ENCODE results near the gene TGM3.

Gene TGM3

DNA sequence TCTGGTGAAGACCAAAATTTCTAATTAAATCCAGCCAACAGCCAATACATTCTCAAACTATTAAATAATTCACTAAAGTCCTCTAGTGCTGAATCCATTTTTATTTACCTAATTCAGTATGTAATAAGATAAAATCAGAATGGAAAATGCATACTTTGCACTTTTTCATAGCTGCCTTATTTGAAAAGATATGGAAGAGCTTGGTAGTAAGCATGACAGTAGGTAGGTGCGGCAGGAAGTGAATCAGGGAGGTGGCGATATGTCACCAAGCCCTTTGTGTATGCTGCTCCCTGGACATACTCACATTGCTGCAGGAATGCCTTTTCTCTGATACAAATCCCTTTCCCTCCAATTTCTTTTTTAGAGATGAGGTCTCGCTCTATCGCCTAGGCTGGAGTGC, 10.2 kb upstream of the TGM3 start:
- no peak for DNase-seq

DNA sequence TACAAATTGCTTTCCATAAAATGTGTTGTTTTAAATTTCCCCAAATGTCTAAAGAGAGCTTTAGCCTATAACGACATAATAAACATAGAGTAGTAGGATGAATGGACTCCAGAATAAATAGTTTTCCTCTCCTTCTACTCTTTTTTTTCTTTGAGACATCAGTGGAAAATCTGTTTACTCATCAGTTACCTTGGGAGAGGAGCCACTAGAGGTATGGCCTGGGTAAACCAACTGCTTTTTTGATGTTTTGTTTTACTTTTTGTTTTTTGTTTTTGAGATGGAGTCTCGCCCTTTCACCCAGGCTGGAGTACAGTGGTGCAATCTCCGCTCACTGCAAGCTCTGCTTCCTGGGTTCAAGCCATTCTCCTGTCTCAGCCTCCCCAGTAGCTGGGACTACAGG, 8.3 kb upstream of the TGM3 start:
- DNase-seq: no peak

DNA sequence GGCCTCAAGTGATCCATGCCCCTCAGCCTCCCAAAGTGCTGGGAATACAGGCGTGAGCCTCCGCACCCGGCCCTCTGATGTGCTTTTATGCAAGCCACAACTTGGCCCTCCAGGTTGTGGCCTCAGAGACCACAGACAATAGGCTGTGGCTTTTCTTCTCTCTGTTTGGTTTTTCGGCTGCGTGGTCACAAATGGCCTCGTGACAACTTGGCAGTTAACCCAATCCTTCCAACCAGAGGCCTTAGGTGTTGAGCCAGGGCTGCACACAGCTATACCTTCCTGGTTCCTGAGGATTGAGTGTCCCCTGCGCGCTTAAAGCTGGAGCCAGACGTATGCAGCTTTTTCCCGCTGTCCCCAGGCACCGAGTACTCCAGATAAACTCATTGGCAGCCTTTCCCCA, 6.3 kb upstream of the TGM3 start:
- DNase-seq: no peak

DNA sequence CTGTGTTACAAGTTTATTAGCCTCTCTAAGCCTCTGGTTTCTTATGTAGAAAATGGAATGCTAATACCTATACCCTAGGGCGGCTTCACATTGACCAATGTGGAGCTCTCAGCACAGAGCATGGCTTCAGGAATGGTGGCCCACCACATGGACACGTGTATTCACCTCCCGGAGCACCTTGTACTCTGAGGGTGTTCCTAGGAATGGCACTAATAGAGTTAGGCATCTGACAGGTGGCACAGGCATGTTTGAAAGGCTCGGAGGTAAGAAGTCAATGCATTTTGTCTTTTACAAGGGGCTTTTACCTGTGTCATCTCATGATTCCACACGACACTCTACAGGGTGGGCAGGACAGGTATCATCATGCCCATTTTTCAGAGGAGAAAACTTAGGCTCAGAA, 5.3 kb upstream of the TGM3 start:
- no peak for DNase-seq

DNA sequence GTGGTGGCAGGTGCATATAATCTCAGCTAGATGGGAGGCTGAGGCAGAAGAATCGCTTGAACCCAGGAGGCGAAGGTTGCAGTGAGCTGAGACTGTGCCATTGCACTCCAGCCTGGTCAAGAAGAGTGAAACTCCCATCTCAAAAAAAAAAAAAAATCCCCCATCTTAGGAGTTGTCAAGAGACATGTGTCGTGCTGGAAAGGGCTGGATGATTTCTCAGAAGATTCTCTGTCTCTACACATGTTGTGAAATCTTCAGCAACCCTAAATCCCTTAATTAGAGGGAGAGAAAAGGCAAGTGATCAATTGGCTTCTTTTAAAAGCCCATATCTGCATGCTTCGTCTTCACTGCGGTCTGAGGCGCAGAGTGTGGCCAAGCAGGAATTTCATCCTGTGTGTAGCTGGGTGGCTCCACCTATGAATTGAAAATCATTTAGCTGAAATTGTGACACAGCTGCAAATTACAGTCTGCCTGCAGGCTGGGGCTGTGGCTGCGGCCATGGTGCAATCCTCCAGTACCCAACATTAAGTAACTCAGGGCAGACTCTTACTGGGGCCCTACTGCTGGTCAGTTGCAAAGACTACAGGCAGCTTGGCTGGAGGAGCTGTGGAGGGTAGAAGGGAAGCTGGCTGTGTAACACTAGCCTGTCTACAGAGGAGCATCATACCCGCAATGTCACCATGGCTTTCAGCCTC, 3.2 kb upstream of the TGM3 start:
- DNase-seq: no peak

DNA sequence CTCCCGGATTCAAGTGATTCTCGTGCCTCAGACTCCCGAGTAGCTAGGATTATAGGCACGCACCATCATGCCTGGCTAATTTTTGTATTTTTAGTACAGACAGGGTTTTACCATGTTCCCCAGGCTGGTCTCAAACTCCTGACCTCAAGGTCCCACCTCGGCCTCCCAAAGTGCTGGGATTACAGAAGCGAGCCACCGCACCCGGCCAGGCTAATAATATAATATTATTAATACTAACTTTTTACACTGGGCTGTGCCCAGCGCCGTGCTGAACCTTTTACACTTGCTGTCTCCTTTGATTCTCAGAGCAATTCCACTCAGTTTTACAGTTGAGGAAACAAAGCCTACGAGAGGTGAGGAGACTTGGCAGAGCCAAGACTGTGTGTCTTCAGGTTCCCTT, 2.3 kb upstream of the TGM3 start:
- DNase-seq: no peak

DNA sequence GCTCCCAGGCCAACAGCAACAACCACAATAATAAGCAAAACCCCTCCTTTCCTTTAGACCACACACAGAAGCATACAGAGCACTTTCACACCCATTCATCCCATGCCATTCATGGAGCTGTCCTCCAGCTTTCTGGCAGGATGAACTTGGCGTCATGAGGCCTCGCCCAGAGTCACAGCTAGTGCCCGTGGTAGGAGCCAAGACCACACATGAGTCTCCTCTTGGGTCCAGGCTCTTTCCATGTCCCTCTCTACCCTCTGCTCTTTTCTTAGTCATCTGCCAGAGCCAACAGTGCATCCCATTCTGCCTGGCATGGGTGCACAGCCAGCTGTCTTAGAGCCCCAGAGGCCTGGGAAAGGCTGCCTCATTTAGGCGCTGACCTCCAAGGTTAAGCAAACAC, 1.8 kb upstream of the TGM3 start:
- DNase-seq: no peak

- DNase-seq: no peak
These were observed 515 bp upstream of the TGM3 start for GRCh38 chr20:2295286-2295685.

GRCh38 chr20:2296524-2297356, 939 bp downstream of the TGM3 start:
- DNase-seq: no peak

DNA sequence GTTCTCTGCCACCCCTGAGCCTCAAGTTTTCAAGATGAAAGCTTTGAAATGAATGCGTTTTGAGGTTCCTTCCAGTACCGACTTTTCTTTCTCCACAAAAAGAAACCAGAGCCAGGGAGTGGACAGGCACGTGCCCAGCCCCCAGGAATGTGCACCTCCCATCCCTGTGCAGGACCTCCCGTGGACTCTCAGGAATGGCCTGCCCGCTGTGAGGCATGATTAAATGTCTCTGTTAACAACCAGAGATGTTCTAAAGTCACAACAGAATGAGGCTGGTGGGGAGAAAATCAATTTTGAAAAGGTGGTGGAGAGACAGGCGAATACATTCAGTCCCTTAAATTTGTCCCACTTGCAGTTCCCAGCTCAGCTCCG, 1.5 kb downstream of the TGM3 start:
- DNase-seq: no peak

GRCh38 chr20:2298116-2298515, 2.3 kb downstream of the TGM3 start:
- no peak for DNase-seq

DNA sequence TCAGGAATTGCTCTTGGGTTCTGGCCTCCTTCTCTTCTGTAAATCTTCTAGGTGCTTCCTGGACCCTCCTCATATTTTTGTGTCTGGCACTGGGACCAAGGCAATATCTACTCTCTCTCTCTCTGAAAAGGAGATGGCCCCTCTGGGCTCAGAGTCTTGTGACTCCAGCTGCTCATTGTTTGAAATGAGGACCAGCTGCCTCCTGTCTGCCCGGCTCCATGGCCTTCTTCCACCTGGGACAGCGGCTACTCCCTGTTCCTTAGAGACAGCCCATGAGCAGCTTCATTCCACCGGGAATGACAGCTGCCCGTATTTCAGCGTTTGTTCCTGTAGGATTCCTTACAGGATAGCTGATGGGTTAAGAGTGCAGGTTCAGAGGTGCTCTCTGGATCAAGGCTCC, 2.9 kb downstream of the TGM3 start:
- no peak for DNase-seq

DNA sequence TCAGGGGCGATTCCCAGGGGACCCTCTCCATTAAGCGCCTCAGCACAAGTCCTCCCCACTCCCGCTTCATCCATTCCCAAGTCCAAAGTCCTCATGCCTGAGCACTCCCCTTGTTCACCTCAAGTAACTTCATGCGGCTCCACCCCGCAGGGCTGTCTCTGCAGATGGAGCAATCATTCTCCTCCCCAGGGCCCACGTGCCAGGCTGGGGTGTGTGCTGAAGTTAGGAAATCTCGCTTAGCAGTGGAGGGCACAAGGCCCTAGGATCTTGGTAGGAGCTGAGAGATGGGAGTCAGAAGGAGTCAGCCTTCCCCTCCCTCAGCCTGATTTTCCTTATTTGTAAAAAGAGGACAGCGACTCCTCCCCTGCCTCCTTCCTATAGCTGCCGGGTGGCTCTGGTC, 3.5 kb downstream of the TGM3 start:
- no peak for DNase-seq

DNA sequence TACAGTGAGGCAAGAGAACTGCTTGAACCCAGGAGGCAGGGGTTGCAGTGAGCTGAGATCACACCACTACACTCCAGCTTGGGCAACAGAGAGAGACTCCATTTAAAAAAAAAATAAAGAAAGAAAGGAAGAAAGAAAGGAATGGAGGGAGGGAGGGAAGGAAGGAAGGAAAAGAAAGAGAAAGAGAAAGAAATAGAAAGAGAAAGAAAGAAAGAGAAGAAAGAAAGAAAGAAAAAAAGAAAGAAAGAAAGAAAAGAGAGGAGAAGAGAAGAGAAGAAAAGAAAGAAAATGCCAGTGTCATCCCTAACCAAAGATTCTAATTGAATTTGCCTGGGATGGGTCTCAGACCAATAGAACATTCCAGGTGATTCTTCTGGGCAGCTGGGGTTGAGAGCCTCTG, 4.2 kb downstream of the TGM3 start:
- DNase-seq: no peak

- no peak for DNase-seq
These were observed 4.6 kb downstream of the TGM3 start for GRCh38 chr20:2300420-2300819.

DNA sequence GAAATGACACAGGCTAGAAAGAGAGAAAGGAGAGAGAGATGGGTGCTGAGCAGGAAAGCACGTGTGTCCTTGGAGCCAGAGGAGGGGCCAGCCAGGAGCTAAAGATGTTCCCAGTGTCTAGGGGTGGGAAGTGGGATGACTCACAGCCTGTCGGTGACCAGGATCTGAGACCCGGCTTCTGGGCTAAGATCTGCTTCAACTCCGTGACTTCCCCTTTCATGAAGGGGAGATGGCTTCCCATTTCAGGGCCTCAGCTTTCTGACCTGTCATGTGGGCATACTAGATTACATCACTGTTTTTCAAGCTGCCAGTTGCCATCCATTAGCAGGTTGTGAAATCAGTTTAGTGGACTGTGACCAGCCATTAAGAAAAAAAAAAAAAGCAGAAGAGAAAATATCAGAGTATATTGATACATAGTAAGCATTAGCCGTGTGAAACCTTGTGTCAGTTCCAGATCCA, 5.4 kb downstream of the TGM3 start:
- DNase-seq: no peak

DNA sequence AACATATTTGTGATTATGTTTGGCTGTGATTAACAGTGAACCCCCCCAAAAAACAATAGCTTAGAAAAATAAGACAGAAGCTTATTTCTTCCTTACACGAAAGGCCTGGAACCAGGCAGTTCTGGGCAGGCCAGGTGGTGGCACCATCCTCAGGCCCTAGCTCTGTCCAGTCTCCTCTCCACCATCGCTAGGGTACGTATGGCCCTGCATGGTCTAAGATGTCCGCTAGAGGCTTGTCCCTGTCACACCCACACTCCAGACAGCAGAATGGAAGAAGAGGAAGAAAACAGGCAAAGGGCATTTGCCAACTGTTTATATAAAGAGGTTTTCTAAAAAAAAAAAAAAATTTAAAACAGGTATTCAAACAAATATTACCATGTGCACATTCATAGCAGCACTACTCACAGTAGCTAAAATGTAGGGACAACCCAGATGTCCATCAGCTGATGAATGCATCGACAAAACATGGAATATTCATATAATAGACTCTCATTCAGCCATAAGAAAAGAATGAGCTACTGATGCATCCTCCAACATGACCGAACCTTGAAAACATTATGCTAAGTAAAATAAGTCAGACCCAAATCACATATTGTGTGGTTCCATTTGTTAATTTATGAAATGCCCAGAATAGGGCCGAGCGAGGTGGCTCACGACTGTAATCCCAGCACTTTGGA, 6.7 kb downstream of the TGM3 start:
- no peak for DNase-seq

- DNase-seq: no peak
These were observed 7.9 kb downstream of the TGM3 start for GRCh38 chr20:2303673-2304072.

- no peak for DNase-seq
These were observed 8.4 kb downstream of the TGM3 start for GRCh38 chr20:2304180-2304579.

GRCh38 chr20:2305029-2305428, 9.2 kb downstream of the TGM3 start:
- no peak for DNase-seq

GRCh38 chr20:2305479-2305878, 9.7 kb downstream of the TGM3 start:
- no peak for DNase-seq

DNA sequence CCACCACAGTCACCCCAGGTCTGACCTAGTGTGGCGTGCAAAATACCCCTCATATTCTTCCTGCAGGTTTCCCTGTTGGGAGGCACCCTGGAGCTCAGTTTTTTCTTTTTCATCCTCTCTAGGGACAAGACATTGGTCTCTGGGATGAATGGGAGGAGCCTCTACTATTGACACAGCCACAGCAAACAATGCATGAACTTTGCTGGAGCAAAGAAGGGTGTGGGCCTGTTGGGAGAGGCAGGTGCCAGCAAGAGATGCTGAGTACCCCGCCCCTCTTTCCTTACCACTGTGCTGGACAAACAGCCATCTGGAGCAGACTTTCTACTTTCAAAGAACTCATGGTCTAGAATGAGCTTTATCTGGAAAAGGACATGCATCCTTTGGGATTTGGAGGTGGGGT, 10.1 kb downstream of the TGM3 start:
- peak; percentile 33 for DNase-seq

- DNase-seq: no peak
These were observed 11.3 kb downstream of the TGM3 start for GRCh38 chr20:2307136-2307535.

DNA sequence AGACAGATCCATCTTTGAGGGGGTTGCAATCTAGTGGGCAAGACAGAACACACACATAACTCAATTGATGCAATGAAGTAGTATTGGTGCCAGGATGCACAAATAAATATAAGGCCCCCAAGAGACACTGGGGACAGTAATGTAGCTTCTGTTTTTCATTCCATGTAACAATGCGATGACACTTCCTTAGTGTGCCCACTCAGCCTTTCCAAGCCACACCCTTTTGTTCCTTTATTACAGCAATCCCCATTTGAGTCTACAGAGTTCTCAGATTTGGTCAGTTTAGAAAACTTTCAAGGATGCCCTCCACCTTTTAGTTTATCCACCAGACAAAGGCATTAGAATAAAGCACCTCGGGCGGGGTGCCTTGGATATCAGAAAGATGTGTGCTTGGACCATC, 15.5 kb downstream of the TGM3 start:
- DNase-seq: no peak
